GM18858 (cell line): ENCODE results near the gene ZNF879.

Experiments used
- ATAC-seq: cut with Tn5 transposase; IDR thresholded peaks from one replicate; pipeline ENCODE4 v1.9.1; 2021; ENCODE audit not compliant: unreplicated experiment

The ZNF879 gene

DNA sequence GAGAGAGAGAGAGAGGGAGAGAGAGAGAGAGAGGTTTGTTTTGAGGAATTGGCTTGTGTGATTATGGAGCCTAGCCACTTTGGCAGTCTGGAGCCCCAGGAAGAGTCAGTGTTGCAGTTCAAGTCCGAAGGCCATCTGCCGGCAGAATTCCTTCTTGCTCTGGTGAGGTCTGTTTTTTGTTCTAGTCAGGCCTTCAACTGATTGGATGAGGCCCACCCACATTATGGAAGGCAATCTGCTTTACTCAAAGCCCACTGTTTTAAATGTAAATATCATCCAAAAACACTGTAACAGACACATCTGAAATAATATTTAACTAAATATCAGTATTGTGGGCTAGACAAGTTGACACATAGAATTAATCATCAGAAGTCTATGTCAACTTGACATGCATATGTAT, 17.0 kb upstream of the ZNF879 start:
- no peak for ATAC-seq

DNA sequence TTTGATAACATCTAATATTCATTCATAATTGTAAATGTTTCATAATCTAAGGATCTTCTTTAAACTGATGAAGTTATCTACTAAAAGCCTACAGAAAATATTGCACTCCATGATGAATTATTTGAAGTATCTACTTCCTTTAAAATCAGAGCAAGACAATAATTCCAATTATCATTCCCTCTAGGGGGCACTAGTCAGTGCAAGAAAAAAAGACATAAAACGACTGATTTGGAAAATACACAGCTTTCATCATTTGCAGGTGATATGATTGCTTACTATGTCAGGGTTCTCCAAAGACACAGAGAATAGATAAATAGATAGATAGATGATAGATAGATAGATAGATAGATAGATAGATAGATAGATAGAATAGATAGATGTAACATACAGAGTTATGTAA, 14.9 kb upstream of the ZNF879 start:
- ATAC-seq: no peak

DNA sequence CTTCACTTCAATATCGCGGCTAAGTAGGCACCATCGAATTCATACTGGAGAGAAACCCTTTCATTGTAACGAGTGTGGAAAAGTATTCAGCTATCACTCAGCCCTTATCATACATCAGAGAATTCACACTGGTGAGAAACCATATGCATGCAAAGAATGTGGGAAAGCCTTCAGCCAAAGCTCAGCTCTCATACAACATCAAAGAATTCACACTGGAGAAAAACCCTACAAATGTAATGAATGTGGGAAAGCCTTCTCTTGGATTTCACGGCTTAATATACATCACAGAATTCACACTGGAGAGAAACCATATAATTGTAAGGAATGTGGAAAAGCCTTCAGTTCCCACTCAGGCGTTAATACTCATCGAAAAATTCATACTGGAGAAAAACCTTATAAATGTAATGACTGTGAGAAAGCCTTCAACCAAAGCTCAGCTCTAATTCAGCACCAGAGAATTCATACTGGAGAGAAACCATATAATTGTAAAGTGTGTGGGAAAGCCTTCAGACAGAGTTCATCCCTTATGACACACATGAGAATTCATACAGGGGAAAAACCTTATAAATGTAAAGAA, 9.5 kb downstream of the ZNF879 start:
- ATAC-seq: no peak

DNA sequence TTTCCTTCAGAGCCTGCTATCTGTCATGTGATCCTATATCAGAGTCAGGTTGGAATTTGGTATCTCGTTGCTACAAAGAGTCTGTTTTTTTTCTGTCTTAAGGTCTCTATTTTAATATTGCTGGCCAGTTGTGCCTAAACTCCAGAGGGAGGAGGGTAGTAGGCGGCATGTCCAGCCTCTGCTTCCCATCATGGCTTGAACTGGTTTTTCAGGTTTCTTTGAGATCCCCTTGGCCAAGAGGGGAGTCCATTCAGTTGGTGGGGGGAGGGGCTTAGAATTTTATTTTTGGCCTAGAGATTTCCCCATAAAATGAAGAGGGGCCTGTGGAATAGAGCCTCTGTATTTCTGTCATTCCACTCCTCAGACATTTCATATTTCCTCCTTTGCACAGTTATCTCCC, 21.2 kb downstream of the ZNF879 start:
- no peak for ATAC-seq

DNA sequence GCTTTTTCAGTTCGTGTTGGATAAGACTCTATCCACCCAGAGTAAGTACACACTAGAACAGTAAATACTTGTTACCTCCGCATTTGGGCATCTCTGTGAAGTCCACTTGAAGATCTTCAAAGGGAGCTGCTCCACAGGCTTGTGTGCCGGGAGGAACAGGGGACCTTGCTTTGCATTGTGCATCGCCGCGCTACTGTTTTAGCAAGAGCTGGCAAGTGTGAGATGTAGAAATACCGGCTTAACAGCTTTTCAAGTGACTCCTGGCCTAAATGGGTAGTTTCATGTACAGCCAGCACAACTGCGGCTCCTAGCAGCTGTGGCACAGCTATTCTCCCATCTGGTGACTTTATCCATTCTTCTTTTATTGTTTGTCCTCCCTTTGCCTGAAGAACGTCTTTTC, 28.2 kb downstream of the ZNF879 start:
- no peak for ATAC-seq

DNA sequence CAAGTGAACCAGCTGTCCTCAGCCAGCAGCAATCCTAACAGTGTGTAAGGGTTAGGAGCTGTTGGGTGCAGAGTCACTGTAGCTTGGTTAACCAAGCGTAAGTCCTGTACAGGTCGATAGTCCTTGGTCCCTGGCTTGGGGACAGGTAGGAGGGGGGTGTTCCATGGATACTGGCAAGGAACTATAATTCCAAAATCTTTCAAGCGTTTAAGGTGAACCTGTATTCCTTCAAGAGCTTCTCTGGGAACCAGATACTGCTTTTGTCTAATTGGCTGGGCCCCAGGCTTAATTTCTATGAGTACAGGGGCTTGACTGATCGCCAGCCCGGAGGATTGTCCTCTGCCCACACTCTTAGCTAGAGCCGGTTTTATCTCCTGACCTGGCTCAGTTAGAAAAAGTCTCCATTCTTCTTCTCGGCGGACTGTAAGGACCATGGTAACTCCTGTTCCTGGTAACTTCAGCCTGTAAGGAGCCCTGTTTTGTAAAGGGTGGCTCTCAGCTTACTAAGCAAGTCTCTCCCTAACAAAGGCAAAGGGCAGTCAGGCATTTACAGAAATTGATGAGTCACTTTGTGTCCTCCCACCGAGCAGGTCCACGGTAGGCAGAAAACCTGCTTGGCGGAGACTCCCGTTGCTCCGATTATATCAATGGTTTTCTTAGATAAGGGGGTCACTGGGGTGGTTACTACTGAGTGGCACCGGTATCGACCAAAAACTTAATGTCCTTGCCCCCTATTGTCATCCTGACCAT, 30.6 kb downstream of the ZNF879 start:
- no peak for ATAC-seq

DNA sequence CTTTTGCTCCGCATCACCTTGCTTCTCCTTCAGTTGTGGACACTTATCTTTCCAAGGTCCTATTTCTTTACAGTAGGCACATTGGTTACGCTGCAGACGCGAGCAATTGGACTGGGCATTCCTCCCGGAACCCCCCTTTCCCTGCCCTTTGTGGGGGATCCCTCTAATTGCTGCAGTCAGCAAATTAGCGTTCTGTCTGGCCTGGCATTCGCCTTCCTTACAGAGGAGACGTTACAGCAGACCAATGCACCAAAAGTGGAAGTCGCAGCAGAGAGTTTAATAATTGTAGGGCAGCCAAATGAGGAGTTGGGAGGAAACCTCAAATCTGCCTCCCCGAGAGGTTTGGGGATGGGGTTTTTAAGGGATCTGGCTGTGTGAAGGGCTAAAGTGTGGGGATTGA, 31.3 kb downstream of the ZNF879 start:
- ATAC-seq: no peak

DNA sequence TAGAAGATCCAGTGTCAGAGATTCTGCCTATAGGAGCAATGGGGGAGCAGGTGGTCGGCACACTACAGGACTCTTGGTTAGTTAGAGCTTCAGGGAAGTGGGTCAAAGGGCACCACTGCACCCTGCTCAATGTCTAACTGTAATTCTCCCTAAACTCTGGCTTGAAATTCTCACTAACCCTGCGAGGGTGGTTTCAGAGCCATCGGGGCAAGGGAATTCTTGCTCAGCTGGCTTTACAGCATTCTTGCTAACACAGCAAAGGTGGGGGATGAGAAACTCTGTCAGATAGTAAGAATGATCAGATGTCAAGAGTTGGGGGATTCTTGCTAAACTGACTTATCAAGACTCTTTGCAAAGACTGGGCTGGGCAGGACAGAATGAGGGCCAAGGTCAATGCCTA, 31.8 kb downstream of the ZNF879 start:
- ATAC-seq: no peak

DNA sequence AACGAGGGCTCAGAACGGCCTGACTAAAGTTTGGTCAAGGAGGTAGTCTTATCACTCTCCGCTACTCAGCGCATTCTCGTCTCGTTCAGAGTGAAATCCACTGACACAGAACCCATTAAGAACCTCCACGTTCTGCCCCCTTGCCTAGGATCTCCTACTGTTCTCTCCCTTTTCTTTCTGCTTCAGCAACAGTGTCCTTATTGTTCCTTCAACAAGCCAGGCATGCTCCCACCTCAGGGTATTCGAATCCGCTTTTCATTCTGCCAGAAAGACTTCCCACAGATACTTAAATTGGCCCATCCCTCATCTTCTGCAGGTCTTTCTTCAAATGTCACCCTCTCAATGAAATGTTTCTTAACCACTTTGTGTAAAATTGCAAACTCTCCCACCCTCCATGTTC, 32.2 kb downstream of the ZNF879 start:
- ATAC-seq: no peak

DNA sequence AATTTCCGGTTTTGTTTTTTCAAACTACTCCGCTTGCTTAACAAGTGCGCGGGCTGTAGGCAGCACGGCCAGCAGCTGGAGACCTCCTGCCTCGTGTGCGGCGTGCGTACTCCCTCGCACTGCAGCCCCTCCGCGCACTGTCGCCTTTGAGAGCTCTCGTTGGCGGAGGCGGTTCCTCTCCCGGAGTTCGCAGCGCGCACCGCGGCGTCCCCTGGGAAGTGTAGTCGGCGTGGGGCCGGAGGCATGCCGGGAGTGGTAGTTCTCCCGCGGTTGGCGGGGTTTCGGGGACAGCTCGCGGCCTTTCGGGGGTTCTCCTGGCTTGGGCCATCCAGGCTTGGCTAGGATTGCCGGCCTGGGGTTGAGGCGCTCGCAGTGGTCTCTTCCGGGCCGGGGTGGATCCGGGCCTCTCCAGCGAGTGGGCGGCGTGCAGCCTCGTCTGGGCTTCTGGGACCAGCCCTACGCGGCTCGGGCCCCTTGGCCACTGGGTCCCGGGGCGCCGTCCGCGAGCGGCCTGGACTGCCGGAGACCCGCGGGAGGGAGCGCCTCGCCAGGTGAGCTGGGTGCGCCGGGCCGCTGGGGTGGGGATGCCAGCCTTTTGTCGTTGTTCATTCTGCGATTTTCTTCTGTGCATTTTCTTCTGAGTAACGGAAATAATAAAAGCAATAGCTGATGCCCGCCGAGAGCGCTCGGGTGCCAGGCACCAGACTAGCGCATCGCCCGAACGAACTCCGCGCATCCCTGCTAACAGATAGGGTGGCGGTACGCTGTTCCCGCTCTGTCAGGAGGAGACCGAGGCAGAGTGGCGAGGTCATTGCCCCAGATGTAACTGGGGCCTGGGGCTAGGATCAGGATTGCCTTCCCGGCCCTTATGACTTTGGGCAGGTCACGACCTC, 36.8 kb downstream of the ZNF879 start, which contains the start of gene ZNF354C:
Gene ZNF354C (plus strand): TSS at position 258 of the 893 bp plus-strand sequence. CDS start 1,696 bp downstream, outside the sequence.
- no peak for ATAC-seq

DNA sequence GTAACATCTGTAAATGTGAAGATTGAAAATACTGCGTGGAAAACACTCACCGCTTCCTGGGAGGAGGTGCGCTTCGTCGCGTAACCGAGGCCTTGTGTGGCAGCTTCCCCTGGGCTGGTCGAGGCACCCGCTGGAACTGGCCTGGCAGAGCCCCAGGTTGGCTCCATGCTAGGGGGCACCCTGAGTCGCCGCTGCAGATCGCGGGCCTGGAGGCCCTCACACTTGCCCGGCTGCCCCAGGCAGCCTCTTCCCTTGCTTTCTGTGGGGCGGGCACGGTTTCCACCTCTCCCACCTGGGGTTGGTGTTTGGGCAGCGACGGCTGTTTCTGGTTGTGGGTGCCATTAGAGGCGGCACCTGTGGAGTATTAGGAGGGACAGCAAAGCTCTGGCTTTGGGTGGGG, 37.4 kb downstream of the ZNF879 start:
- ATAC-seq: no peak

DNA sequence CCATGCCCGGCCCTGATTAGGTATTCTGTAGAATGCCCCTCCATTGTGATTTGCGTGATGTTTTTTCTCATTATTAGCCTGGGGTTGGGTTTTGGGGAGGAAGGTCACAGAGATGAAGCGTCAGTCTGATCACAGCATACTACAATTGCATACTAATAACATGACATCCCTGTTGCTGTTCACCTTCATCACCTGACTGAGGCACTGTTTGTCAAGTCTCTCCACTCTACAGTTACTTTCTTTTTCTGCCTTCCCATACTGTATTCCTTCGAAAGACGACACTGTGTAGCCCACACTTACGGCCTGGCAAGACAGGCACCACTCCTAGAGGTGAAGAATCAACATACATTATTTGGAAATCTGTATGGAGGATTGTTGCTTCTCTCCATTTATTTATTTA, 42.1 kb downstream of the ZNF879 start:
- ATAC-seq: no peak

DNA sequence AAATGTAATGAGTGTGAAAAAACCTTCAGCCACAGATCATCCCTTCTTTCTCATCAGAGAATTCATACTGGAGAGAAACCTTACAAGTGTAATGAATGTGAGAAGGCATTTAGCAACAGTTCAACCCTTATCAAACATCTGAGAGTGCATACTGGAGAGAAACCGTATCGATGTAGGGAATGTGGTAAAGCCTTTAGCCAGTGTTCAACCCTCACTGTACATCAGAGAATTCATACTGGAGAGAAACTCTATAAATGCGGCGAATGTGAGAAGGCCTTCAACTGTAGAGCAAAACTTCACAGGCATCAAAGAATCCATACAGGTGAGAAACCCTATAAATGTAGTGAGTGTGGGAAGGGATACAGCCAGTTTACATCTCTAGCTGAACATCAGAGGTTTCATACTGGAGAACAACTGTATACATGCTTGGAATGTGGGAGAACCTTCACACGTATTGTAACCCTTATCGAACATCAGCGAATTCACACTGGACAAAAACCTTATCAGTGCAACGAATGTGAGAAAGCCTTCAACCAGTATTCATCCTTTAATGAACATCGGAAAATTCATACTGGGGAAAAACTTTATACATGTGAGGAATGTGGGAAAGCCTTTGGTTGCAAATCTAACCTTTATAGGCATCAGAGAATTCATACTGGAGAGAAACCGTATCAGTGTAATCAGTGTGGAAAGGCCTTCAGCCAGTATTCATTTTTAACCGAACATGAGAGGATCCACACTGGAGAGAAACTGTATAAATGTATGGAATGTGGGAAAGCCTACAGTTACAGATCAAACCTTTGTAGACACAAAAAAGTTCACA, 55.8 kb downstream of the ZNF879 start:
- ATAC-seq: no peak

DNA sequence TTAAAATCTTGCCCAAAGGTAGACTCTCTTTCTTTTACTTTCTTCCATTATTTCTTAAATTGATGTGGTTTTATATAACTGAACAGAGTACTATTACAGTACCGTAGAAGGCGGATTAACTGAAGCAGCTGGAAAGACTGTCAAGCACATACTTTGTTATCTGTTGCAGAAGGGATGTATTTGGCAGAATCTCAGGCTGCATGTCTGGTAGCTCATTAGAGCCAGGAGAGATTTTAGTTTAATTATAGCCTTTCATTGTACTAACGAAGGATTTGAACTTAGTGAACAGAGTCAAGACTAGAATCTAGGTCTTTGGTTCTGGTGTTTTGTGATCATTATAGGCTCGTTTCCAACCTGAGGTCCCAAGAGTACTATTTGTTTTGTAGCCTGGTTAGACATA, 57.1 kb downstream of the ZNF879 start:
- ATAC-seq: no peak
